Retina (tissue), 1 donor: ENCODE results near the gene R3HDM4.
"Not testable (repeated sequence)": the region's sequence is repeated elsewhere in the genome, so short reads cannot be mapped to it uniquely, and the experiment has no call there.

ENCODE experiments used
- DNase-seq: peaks from one replicate; pipeline ENCODE4 v3.0.0-alpha.2; 2016

R3HDM4 gene

DNA sequence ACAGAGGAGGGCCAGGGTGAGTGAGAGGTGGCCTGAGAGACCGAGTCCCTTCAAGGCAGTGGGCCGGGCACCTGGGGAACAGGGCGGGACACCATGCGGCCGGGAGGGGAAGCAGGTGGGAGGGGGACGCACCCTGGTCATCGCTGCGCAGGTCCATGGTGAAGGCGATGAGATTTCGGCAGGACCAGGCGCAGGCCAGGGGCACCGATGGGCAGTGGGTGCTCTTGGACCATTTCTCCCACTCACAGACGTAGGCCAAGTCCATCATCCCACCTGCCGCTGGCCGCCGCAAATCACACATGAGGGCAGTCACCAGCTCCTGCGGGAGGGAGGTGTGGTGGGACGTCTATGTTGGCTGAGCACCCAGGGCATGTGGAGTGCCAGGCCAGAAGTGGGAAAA lies 22.2 kb downstream of the R3HDM4 start:
- no peak for DNase-seq

DNA sequence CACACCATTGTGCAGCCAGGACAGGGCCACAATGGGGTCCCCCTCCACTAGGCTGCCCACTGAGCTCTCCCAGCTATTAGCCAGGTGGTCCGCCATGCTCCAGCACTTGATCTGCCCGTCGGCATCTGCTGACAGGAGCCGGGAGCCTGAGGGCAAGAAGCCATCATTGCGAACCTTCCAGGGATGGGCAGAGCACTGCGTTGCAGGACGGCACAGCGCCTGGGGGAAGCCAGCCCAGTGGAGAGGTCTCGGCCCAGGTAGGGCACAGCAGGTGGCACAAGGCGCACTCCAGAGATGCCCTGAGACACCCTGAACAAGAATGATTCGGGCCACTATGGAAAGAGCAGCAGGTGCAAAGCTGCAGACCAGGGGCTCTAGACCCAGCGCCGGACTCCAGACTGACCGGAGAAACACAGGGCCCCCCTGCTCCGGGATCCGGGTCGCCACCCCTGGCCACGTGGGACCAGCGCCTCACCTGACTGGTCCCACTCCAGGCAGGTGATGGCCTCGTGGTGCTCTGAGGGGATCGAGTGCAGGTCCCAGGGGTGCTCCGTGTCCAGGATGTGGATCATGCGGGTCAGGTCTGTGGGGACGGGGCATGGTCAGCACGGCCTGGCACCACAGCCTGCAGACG lies 23.2 kb downstream of the R3HDM4 start:
- DNase-seq, result no peak

DNA sequence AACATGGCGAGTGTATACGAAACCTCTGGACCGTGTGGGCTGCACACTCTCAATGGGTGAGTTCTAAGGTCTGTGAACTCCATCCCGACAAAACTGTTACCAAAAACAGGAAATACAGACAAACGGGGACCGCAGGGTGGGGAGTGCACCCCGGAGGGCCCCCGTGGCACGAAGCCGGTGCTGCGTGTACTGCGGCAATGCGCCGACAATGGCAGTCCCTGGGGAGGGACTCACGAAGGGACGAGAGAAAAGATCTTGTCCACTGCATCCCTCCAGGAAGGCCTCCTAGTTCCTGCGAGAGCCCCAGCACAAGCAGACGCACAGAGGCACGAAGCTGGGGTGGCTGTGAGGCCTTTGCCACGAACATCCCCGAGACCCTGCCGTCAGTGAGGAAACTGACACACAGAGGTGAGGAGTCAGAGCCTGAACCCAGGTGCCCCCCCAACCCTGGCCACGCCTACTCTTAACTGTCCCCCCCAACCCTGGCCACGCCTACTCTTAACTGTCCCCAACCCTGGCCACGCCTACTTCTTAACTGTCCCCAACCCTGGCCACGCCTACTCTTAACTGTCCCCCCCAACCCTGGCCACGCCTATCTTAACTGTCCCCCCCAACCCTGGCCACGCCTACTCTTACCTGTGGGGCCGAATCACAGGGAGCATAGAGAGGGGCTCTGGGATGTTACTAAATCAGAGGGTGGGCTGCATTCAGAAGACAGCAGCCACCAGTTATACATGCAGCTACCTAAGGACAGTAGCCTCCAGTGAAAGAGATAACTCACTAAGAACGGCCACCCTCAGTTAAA lies 24.2 kb downstream of the R3HDM4 start:
- no peak for DNase-seq

DNA sequence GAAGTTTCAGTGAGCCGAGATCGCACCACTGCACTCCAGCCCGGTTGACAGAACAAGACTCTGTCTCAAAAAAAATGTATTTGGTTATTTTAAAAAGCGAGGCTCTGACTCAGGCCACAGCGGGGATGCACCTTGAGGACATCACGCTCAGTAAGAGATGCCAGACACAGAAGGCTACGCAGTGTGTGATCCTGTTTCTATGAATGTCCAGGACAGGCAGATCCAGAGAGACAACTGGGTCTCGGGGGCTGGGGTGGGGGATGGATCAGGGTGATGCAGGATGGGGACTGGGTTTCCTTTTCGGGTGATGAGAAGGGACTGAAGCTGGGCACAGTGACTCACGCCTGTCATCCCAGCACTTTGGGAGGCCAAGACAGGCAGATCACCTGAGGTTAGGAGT lies 25.4 kb downstream of the R3HDM4 start:
- DNase-seq, result no peak

DNA sequence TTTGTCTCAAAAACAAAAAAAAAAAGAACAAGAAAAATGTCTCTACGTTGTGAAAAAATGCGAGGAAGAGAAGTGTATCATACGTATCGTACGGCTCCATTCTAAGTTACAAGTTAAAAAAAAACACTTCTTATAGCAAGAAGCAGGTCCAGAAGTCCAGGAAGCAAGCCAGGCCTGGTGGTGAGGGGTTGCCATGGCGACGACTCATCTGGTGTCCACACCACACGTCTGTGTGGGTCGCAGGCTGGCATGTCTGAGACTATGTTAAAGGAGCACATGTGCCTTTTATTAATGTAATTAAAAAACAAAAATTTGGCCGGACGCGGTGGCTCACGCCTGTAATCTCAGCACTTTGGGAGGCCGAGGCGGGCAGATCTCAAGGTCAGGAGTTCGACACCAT lies 25.9 kb downstream of the R3HDM4 start:
- no peak for DNase-seq

DNA sequence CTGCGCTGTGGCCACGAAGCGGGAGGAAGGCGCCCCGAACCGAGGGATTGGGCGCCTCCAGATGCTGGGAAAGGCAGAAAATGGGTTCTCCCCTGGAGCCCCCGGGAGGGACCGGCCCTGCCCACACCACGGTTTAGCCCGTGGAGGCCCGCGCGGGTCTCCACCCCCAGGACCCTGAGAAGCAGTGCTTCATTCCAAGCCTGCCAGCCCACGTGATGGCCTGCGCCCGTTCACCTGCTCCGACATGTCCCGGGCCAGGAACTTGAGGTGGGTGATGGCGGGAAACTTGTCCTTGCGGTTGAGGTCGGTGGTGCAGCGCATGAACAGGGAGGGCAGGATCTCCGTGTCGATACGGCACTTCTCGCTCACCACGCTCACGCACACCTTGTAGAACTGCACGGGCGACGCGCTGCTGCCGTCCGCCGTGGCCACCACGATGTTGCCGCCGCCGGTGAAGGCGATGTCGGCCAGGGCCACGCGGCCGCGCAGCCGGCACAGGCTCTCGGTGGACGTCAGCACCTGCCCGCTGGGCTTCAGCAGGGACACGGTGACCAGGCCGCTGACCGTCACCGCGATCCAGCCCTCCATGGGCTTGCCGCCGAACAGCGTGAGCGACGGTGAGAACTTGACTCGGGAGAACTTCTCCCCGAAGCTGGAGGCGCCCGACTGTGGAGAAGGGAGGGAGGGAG lies 27.3 kb downstream of the R3HDM4 start:
- no peak for DNase-seq

DNA sequence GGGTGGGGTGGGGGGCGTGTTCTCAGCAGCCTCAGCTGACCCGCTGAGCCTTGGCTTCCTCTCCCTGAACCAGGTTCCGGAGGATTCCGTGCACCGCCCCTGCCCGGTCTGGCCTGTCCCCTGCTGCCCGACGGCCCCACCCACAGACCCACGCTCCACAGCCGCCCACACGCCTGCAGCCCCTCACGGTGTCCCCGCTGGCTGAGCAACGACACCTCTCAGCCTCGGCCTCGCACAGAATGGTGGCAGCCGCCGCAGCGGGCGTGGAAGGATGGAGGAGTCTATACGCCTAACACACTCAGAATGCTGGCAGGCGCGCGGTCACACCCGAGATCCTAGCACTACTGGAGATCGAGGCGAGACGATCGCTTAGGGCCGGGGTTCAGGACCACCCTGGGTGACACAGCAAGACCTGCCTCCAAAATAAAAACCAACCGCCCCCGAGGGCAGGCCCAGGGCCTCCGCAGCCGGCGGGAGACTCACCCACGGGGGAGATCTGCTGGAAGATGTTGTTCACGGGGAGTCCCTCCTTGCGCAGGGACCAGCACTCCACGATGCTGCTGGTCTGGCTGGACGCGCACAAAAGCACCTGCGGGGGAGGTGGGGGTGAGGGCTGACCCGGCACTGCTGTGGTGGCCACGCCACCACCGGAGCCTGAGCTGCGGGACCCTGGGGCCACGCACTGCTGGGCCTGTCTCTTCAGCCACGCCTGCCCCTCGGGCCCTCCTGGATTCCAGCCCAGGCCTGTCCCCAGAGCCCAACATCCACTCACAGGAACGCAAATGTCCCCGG lies 28.4 kb downstream of the R3HDM4 start:
- DNase-seq, result no peak

DNA sequence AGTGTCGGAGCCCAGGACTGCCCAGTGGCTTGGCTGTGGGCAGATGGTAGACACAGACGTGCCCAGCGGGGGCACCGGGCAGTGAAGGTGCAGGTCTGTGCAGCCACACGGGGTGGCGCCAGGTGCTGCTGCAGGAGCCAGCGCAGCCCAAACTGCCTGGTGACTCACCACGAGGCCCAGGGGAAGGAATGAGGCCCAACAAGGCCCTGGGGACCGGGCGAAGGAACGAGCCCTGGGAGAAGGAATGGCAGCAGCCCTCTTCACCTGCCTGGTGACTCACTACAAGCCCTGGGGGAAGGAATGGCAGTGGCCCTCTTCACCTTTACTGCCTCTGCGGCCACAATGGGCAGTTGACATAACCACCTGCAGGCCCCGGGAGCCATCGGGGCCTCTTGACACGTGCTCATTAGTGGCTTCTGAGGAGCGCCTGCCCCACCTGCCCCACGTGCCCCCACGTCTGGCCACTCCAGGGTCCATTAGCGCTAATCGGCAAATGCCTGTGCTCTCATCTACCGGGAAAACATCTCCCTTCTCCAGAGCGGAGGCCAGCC lies 29.3 kb downstream of the R3HDM4 start:
- DNase-seq, result no peak

DNA sequence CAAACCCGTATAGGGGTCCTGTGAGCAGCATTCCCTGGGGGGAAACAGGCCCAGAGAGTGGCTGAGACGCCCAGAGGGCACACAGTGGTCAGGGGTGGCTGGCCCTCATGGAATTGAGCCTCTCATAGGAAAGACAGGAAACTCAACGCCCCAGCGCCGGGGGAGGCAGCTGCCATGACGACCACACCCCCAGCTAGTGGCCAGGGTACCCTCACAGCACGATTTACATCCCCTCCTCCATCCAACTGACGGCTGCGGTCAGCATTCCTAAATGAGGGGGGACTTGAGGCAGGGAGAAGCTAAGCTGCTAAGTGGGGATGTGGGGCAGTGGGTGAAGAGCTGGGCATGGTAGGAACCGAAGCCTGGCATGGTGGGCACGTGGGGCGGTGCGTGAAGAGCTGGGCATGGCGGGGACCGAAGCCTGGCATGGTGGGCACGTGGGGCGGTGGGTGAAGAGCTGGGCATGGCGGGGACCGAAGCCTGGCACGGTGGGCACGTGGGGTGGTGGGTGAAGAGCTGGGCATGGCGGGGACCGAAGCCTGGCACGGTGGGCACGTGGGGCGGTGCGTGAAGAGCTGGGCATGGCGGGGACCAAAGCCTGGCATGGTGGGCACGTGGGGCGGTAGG lies 30.0 kb downstream of the R3HDM4 start:
- DNase-seq, result no peak

DNA sequence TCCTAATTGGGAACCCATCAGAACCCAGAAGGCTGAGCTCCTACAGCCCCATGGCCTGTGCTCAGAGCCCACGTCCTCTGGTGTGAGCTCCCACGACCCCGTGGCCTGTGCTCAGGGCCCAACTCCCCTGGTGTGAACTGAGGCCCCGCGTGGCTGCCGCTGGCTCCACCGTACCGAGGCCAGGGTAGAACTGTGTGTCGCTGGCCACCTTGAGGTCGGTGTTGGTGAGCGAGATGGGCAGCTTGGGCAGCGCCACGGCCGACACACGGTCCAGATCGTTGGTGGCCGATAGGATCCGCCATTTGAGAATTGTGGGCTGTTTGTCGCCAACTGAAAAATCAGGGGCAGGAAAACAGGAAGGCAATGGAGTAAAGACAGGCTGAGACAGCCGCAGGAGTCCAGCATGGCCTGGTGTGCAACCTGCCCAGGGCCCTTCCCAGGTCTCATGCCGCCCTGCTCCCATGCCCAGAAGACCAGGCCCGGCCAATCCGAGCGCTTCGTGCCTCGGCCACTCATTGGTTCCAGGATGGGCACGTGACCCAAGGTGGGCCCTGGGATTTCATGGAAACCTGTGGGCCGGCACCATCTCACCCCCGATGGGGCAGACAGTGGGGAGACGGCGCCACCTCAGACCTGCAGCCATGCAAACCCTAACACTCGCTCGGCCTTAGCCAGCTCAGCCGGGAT lies 31.5 kb downstream of the R3HDM4 start:
- no peak for DNase-seq

DNA sequence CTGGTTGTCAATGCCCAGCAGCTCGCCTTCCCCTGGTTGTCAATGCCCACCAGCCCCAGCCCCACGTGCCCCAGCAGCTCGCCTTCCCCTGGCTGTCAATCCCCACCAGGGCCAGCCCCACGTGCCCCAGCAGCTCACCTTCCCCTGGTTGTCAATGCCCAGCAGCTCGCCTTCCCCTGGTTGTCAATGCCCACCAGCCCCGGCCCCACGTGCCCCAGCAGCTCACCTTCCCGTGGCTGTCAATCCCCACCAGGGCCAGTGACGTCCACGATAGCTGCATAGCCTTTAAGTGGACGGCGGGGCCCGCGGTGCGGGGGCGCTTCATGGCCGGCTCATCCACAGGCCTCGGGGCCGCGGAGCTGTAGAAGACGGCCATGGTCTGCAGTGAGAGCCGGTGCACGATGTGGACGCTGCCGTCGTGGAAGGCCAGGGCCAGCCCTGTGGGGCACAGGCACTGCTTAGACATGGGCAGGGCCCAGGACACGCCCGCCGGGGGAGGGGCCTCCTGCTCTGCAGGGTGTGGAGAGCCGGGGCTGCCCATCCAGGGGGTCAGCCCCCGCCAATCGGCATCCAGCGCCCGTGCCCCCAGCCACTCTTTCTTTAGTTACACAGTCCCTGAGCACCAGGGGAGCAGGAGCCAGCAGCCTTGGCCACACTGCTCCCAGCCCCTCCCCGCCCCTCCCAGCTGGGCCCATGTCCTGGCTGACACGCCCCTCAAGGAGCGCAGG lies 33.1 kb downstream of the R3HDM4 start:
- DNase-seq, result no peak

DNA sequence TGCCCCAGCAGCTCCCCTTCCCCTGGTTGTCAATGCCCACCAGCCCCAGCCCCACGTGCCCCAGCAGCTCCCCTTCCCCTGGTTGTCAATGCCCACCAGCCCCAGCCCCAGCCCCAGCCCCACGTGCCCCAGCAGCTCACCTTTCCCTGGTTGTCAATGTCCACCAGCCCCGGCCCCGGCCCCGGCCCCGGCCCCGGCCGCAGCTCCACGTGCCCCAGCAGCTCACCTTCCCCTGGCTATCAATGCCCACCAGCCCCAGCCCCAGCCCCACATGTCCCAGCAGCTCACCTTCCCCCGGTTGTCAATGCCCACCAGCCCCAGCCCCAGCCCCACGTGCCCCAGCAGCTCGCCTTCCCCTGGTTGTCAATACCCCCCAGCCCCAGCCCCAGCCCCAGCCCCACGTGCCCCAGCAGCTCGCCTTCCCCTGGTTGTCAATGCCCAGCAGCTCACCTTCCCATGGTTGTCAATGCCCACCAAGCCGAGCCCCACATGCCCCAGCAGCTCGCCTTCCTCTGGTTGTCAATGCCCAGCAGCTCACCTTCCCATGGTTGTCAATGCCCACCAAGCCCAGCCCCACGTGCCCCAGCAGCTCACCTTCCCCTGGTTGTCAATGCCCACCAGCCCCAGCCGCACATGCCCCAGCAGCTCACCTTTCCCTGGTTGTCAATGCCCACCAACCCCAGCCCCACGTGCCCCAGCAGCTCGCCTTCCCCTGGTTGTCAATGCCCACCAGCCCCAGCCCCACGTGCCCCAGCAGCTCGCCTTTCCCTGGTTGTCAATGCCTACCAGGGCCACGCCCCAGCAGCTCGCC lies 34.1 kb downstream of the R3HDM4 start:
- DNase-seq, result not testable (repeated sequence)

DNA sequence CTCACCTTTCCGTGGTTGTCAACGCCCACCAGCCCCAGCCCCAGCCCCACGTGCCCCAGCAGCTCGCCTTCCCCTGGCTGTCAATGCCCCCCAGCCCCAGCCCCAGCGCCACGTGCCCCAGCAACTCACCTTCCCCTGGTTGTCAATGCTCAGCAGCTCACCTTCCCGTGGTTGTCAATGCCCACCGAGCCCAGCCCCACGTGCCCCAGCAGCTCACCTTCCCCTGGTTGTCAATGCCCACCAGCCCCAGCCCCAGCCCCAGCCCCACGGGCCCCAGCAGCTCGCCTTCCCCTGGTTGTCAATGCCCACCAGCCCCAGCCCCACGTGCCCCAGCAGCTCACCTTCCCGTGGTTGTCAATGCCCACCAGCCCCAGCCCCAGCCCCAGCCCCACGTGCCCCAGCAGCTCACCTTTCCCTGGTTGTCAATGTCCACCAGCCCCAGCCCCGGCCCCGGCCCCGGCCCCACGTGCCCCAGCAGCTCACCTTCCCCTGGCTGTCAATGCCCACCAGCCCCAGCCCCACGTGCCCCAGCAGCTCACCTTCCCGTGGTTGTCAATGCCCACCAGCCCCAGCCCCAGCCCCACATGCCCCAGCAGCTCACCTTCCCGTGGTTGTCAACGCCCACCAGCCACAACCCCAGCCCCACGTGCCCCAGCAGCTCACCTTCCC lies 34.9 kb downstream of the R3HDM4 start:
- not testable (repeated sequence) for DNase-seq

DNA sequence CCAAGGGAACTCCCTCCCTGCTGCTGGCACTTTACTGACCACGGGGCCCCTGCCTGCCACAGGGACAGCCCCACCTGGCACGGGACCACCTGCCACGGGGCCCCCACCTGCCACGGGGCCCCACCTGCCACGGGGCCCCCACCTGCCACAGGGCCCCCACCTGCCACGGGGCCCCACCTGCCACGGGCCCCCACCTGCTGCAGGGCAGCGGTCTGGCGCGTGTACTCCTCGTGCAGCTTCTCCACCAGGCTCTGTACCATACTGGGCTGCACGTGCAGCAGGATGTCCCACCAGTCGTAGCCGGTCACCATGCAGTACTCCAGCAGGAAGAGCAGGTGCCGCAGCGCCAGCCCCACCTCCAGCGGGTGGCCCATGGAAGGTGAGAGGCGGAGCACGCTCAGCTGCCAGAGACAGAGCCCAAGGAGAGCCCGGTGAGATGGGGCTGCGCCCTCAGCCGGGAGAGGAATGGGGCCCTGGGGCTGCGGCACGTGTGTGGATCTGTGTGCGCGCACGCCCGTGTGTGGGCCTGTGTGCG lies 36.2 kb downstream of the R3HDM4 start:
- DNase-seq, result no peak

DNA sequence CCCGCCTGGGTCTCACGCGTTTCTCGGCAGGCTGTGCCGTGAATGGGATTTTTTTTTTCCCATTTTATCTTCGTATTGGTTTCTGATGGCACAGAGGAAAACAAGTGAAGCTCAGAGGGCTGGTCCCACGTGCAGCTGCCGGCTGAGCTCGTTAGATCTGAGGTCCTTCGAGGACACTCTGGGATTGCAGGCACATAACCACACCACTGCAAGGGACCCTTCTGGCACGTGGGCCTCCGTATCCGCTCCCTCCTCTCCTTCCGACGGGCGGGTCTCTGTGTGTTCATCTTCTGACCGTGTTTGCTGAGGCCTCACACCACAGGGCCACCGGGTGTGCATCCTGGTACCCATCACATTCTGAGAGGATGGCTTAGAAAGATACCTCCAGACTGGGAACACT lies 36.9 kb downstream of the R3HDM4 start:
- no peak for DNase-seq

DNA sequence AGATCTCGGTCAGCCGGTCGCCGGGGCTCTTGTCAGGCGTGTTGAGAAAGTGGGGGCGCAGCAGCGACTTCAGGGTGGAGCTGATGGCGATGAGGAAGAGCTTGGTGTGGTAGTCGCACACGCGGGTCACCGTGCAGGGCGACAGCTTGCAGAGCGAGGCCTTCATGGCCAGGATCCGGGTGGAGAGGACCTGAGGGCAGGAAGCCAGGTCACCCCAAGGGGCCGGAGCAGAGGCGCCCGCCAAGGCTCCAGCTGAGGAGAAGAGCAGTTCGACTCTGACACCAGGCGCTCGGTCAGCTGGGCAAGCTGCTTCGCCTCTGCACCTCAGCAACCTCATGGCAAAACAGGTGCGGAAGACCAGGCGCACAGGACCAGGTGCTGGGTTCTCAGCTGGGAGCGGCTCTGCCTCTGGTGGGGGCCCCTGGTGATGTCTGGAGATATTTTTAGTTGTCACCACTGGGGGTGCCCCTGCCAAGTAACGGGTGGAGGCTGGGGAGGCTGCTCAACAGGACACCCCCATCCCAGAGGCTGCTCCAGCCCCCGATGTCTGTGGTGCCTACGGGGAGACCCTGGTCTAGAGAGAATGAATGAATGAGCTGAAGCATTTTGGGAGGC lies 37.6 kb downstream of the R3HDM4 start:
- no peak for DNase-seq

DNA sequence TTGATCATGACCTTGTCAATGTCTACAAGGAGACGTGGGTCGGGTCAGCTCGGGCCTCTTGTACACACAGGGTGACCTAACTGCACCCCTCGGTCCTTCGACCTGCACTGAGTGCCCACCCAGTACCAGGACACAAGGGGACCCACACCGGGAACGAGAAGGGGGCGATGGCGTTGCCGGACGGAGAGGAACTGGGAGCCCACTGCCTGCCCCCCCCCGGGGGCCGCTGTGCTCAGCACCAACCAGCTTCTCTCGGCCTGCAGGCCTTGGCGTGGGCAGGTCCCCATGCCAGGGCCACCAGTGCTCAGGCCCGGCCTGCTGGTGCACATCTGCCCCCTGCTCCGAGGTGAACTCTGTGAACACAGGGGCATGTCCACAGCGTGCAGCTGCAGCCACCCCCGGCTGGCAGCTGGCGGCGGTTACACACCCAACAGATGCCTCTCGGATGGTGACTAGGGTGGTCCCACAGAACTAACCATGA lies 39.4 kb downstream of the R3HDM4 start:
- no peak for DNase-seq

DNA sequence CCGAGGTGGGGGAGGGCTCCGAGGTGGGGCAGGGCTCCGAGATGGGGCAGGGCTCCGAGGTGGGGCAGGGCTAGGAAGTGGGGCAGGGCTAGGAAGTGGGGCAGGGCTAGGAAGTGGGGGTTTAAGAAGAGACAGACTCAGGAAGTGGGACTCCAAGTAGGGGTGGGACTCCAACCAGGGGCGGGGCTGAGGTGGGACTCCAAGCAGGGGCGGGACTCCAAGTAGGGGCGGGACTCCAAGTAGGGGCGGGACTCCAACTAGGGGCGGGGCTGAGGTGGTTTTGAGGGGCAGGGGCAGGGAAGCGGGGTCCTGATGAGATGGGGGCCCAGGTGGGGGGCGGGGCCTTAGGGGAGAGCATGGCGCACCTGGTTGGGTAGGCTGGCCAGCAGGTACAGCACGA lies 39.9 kb downstream of the R3HDM4 start:
- no peak for DNase-seq
